ENCODE results near the gene MUC6.

MUC6 gene

DNA sequence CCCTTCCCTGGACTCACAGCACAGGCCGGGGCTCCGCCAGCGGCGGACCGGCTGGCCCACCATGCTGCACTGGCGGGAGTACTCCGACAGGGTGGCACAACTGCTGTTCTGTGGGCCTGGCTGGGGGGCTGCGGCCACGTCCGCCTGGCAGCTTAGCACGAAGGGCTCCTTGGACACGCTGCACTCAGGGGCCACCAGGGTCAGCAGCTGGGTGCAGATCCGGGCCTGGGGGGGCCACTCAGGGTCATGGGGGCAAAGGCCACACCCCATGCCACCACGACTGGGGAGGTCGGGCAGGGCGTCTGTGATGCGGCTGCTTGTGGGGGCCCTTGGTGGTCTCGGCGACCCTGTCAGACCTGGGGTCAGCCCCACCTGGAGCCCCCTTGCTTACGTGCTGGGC is 6.0 kb downstream of the MUC6 start:
- Histone ChIP-seq H3K4me1 (ENCODE audit: control insufficient read depth in 1 of 2, insufficient read depth in 1 of 2, low read depth in 1 of 2, low read length in 1 of 2) (no peaks in the 10 kb centered on the region), H3K27me3 (no peaks in the 10 kb centered on the region), H3K4me3 (ENCODE audit: low read depth in 1 of 2, low read length in 1 of 2) (no peak overlapping the region), H3K27ac (no peak overlapping the region), H3K36me3 (no peaks in the 10 kb centered on the region), H3K9me3 (no peaks in the 10 kb centered on the region)
- TF ChIP-seq, protein P1, sequence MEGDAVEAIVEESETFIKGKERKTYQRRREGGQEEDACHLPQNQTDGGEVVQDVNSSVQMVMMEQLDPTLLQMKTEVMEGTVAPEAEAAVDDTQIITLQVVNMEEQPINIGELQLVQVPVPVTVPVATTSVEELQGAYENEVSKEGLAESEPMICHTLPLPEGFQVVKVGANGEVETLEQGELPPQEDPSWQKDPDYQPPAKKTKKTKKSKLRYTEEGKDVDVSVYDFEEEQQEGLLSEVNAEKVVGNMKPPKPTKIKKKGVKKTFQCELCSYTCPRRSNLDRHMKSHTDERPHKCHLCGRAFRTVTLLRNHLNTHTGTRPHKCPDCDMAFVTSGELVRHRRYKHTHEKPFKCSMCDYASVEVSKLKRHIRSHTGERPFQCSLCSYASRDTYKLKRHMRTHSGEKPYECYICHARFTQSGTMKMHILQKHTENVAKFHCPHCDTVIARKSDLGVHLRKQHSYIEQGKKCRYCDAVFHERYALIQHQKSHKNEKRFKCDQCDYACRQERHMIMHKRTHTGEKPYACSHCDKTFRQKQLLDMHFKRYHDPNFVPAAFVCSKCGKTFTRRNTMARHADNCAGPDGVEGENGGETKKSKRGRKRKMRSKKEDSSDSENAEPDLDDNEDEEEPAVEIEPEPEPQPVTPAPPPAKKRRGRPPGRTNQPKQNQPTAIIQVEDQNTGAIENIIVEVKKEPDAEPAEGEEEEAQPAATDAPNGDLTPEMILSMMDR (IDR thresholded peaks at IDR 0.05), result no peak

- H3K27ac ChIP-seq, result no peak overlapping the region
- H3K27me3 ChIP-seq, result no peaks in the 10 kb centered on the region
- no peaks in the 10 kb centered on the region for H3K36me3 ChIP-seq
- H3K4me1 ChIP-seq (ENCODE audit: control insufficient read depth in 1 of 2, insufficient read depth in 1 of 2, low read depth in 1 of 2, low read length in 1 of 2), result no peaks in the 10 kb centered on the region
- no peaks in the 10 kb centered on the region for H3K9me3 ChIP-seq
- TF ChIP-seq, protein P1 (IDR thresholded peaks at IDR 0.05), result no peak
- no peak overlapping the region for H3K4me3 ChIP-seq (ENCODE audit: low read depth in 1 of 2, low read length in 1 of 2)
Measured at GRCh38 chr11:1030086-1030485, 6.4 kb downstream of the MUC6 start.

DNA sequence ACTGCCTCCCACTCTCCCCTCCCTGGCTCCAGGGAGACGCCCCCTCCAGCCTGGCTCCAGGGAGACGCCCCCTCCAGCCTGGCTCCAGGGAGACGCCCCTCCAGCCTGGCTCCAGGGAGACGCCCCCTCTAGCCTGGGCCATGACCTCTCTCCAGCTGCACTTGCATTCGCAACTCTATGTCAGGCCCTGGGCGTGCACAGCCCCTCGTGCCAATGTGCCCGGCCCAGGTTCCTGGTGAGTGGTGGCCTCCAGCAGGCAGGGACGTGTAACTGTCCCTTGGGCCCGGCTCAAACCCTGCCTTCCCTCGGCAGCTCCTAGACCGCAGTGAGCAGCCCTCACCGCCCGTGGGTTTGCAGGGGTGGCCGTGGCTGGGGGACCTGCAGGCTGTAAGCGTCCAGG is 6.9 kb downstream of the MUC6 start:
- Histone ChIP-seq H3K4me3 (ENCODE audit: low read depth in 1 of 2, low read length in 1 of 2) (no peak overlapping the region), H3K36me3 (no peaks in the 10 kb centered on the region), H3K9me3 (no peaks in the 10 kb centered on the region), H3K4me1 (ENCODE audit: control insufficient read depth in 1 of 2, insufficient read depth in 1 of 2, low read depth in 1 of 2, low read length in 1 of 2) (no peaks in the 10 kb centered on the region), H3K27me3 (no peaks in the 10 kb centered on the region), H3K27ac (no peak overlapping the region)
- TF ChIP-seq, protein P1 (IDR thresholded peaks at IDR 0.05), result no peak

DNA sequence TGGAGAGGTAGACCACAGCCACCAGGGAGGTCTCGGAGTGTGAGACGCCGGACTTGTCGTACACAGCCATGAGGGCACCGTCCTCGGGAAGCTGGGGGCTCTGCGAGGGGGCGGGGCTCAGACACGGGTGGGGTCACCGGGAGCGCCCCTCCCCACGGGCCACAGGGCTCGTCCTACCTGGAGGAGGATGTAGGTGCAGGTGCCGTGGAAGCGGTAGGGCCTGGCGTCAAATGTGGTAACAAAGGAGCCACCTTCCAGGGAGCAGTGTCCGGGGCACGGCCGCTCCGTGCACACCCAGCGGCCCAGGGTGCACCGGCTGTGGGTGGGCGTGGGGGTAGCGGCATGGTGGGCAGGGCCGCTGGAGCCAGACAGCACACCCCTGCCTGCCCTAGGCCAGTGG is 7.5 kb downstream of the MUC6 start:
- Histone ChIP-seq H3K4me3 (ENCODE audit: low read depth in 1 of 2, low read length in 1 of 2) (no peak overlapping the region), H3K36me3 (no peaks in the 10 kb centered on the region), H3K27me3 (no peaks in the 10 kb centered on the region), H3K4me1 (ENCODE audit: control insufficient read depth in 1 of 2, insufficient read depth in 1 of 2, low read depth in 1 of 2, low read length in 1 of 2) (no peaks in the 10 kb centered on the region), H3K9me3 (no peaks in the 10 kb centered on the region), H3K27ac (no peak overlapping the region)
- TF ChIP-seq, protein P1 (IDR thresholded peaks at IDR 0.05), result no peak

DNA sequence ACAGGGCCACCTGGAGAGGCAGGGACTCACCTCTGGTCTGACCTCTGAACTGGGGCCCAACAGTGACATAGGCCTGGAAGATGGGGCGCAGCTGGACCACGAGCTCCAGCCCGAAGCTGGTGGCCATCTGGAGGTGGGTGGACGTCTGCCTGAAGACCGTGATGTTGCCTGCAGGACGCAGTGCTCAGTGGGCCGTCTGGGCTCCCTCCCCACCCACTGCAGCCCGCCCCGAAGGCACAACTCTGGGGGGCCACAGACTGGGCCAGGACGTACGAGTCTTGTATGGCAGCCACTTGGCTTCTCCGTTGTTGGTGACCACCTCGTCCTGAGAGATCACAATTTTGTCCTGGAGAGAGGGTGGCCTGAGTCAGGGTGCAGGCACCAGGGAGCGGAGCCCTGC is 7.9 kb downstream of the MUC6 start:
- Histone ChIP-seq H3K27ac (no peak overlapping the region), H3K4me3 (ENCODE audit: low read depth in 1 of 2, low read length in 1 of 2) (no peak overlapping the region), H3K27me3 (no peaks in the 10 kb centered on the region), H3K4me1 (ENCODE audit: control insufficient read depth in 1 of 2, insufficient read depth in 1 of 2, low read depth in 1 of 2, low read length in 1 of 2) (no peaks in the 10 kb centered on the region), H3K9me3 (no peaks in the 10 kb centered on the region), H3K36me3 (no peaks in the 10 kb centered on the region)
- TF ChIP-seq, protein P1 (IDR thresholded peaks at IDR 0.05), result no peak

DNA sequence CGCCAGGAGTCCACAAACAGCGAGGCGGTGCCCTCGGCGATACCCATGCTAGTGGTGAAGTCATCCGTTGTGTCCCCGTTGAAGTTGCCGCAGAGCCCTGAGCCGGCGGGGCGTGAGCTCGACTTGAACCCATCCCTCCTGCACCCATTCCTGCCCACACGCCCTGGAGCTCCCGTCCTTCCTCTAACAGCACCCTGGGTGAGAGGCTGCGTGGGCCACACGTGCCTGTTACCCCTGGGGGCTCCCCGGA is 8.3 kb downstream of the MUC6 start:
- H3K27ac ChIP-seq, result no peak overlapping the region
- no peaks in the 10 kb centered on the region for H3K27me3 ChIP-seq
- no peaks in the 10 kb centered on the region for H3K36me3 ChIP-seq
- no peaks in the 10 kb centered on the region for H3K9me3 ChIP-seq
- H3K4me3 ChIP-seq (ENCODE audit: low read depth in 1 of 2, low read length in 1 of 2), result no peak overlapping the region
- no peaks in the 10 kb centered on the region for H3K4me1 ChIP-seq (ENCODE audit: control insufficient read depth in 1 of 2, insufficient read depth in 1 of 2, low read depth in 1 of 2, low read length in 1 of 2)
- TF ChIP-seq, protein P1 (IDR thresholded peaks at IDR 0.05), result no peak
